DOHH2 (cell line): ENCODE data around the gene FCHSD2.

Experiments used
- H3F3A ChIP-seq: fragments of 200-600 bp; sonication (generic), shearing (Covaris generic); 2 replicates; pipeline ENCODE4 v1.6.0; 2016; ENCODE audit warnings: antibody characterized with exemption, mild to moderate bottlenecking; ENCODE audit not compliant: control insufficient read depth, insufficient read depth
- H3K27ac ChIP-seq: fragments of 200-600 bp; sonication (generic); 2 replicates; pipeline ENCODE4 v1.5.1; 2014; ENCODE audit warnings: low read depth, mild to moderate bottlenecking, low read length, moderate library complexity
- H3K27me3 ChIP-seq: fragments of 200-600 bp; sonication (generic); 2 replicates; pipeline ENCODE4 v1.6.1; 2014; ENCODE audit warnings: mild to moderate bottlenecking, low read length, mixed read lengths; ENCODE audit not compliant: control insufficient read depth
- H3K36me3 ChIP-seq: fragments of 200-600 bp; sonication (generic); 2 replicates; pipeline ENCODE4 v1.6.1; 2014; ENCODE audit warnings: mild to moderate bottlenecking, low read length, moderate library complexity, mixed read lengths; ENCODE audit not compliant: control insufficient read depth
- H3K4me1 ChIP-seq: fragments of 200-600 bp; sonication (generic); 2 replicates; pipeline ENCODE4 v1.6.1; 2014; ENCODE audit warnings: mild to moderate bottlenecking, low read length, mixed read lengths; ENCODE audit not compliant: control insufficient read depth
- H3K4me2 ChIP-seq: fragments of 200-600 bp; sonication (generic); 2 replicates; pipeline ENCODE4 v1.6.0; 2014; ENCODE audit warnings: mild to moderate bottlenecking, low read length, moderate library complexity
- H3K4me3 ChIP-seq: fragments of 200-600 bp; sonication (generic); 2 replicates; pipeline ENCODE4 v1.5.1; 2014; ENCODE audit warnings: mild to moderate bottlenecking, low read length, mixed read lengths
- H3K79me2 ChIP-seq: fragments of 200-600 bp; sonication (generic); 2 replicates; pipeline ENCODE4 v1.6.1; 2014; ENCODE audit warnings: mild to moderate bottlenecking, low read length, mixed read lengths; ENCODE audit not compliant: control insufficient read depth
- H3K9me2 ChIP-seq: fragments of 200-600 bp; sonication (generic); replicated peaks from 2 replicates; pipeline ENCODE4 v1.6.1; 2014; ENCODE audit warnings: mild to moderate bottlenecking, low read length, mixed read lengths; ENCODE audit not compliant: control insufficient read depth
- H3K9me3 ChIP-seq: fragments of 200-600 bp; sonication (generic); 2 replicates; pipeline ENCODE4 v1.6.1; 2014; ENCODE audit warnings: antibody characterized with exemption, low read length, mixed read lengths; ENCODE audit not compliant: control insufficient read depth, insufficient read depth
- H4K20me1 ChIP-seq: fragments of 200-600 bp; sonication (generic); 2 replicates; pipeline ENCODE4 v1.6.0; 2014; ENCODE audit warnings: low read depth, mild to moderate bottlenecking, antibody characterized with exemption, low read length, moderate library complexity; ENCODE audit not compliant: control insufficient read depth, insufficient read depth
- EZH2phosphoT487 ChIP-seq: fragments of 200-600 bp; sonication (generic); IDR thresholded peaks from 2 replicates; pipeline ENCODE4 v1.6.1; 2017; ENCODE audit warnings: borderline replicate concordance, mild to moderate bottlenecking, antibody characterized with exemption, low read length, moderate library complexity, mixed read lengths
- TF ChIP-seq, protein P1 (sequence below): fragments of 200-600 bp; sonication (generic); IDR thresholded peaks from one replicate; pipeline ENCODE4 v1.5.1; 2014; ENCODE audit warnings: antibody characterized with exemption, mild to moderate bottlenecking, low read depth, low read length; ENCODE audit not compliant: poor library complexity, severe bottlenecking

Gene FCHSD2

GRCh38 chr11:73152861-73153483 is 10.9 kb upstream of the FCHSD2 start:
- Histone ChIP-seq H4K20me1 (no peaks in the 10 kb centered on the region), H3K27me3 (no peaks in the 10 kb centered on the region), H3K4me2 (peak overlapping the region; percentile 94), H3K4me1 (peaks cover 100% of the 10 kb centered on the region), H3K9me3 (no peaks in the 10 kb centered on the region), H3K79me2 (0 out of 2 replicates have a peak, but pooled peaks cover under 1% of the 10 kb centered on the region), H3K9me2 (no peaks in the 10 kb centered on the region), H3K36me3 (peaks cover 45% of the 10 kb centered on the region), H3K4me3 (peak overlapping the region; percentile 70), H3F3A (peaks cover 44% of the 10 kb centered on the region), H3K27ac (peak overlapping the region; percentile 98)
- no peak for TF ChIP-seq EZH2phosphoT487
- TF ChIP-seq, protein P1, sequence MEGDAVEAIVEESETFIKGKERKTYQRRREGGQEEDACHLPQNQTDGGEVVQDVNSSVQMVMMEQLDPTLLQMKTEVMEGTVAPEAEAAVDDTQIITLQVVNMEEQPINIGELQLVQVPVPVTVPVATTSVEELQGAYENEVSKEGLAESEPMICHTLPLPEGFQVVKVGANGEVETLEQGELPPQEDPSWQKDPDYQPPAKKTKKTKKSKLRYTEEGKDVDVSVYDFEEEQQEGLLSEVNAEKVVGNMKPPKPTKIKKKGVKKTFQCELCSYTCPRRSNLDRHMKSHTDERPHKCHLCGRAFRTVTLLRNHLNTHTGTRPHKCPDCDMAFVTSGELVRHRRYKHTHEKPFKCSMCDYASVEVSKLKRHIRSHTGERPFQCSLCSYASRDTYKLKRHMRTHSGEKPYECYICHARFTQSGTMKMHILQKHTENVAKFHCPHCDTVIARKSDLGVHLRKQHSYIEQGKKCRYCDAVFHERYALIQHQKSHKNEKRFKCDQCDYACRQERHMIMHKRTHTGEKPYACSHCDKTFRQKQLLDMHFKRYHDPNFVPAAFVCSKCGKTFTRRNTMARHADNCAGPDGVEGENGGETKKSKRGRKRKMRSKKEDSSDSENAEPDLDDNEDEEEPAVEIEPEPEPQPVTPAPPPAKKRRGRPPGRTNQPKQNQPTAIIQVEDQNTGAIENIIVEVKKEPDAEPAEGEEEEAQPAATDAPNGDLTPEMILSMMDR: no peak

GRCh38 chr11:73152086-73152853 is 10.2 kb upstream of the FCHSD2 start:
- peaks cover 44% of the 10 kb centered on the region for H3F3A ChIP-seq
- H4K20me1 ChIP-seq: no peaks in the 10 kb centered on the region
- no peaks in the 10 kb centered on the region for H3K27me3 ChIP-seq
- H3K4me1 ChIP-seq: peaks cover 100% of the 10 kb centered on the region
- TF ChIP-seq EZH2phosphoT487: no peak
- TF ChIP-seq, protein P1: no peak
- H3K4me3 ChIP-seq: peak overlapping the region; percentile 70
- peak overlapping the region; percentile 98 for H3K27ac ChIP-seq
- no peaks in the 10 kb centered on the region for H3K9me3 ChIP-seq
- H3K4me2 ChIP-seq: peak overlapping the region; percentile 94
- H3K79me2 ChIP-seq: no peaks in the 10 kb centered on the region
- H3K9me2 ChIP-seq: no peaks in the 10 kb centered on the region
- peaks cover 45% of the 10 kb centered on the region for H3K36me3 ChIP-seq

DNA sequence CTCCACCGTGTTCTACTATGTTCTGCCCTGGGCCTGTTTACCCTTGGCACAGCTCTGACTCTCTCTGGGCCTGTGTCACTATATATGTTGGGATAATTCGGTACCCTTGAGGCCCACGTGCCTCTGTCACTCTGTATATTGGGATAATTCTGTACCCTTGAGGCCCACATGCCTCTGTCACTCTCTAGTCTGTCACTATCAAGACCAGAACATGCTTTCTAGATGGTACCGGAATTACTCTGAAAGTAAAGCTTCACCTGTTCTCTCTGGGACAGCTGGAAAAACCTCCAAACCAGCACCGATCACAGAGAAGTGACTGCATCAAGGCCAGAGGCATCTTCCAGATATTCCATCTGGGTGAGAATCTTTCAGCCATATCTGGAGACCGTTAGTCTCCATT is 9.3 kb upstream of the FCHSD2 start:
- no peaks in the 10 kb centered on the region for H3K27me3 ChIP-seq
- peaks cover 100% of the 10 kb centered on the region for H3K4me1 ChIP-seq
- H3K36me3 ChIP-seq: peaks cover 42% of the 10 kb centered on the region
- no peaks in the 10 kb centered on the region for H3K79me2 ChIP-seq
- H4K20me1 ChIP-seq: no peaks in the 10 kb centered on the region
- no peaks in the 10 kb centered on the region for H3K9me2 ChIP-seq
- no peaks in the 10 kb centered on the region for H3K9me3 ChIP-seq
- no peak for TF ChIP-seq EZH2phosphoT487
- TF ChIP-seq, protein P1: no peak
- H3K27ac ChIP-seq: peak overlapping the region; percentile 98
- peak overlapping the region; percentile 70 for H3K4me3 ChIP-seq
- H3K4me2 ChIP-seq: peak overlapping the region; percentile 94
- H3F3A ChIP-seq: peaks cover 44% of the 10 kb centered on the region
